ENCODE results near the gene HFM1.

DNA sequence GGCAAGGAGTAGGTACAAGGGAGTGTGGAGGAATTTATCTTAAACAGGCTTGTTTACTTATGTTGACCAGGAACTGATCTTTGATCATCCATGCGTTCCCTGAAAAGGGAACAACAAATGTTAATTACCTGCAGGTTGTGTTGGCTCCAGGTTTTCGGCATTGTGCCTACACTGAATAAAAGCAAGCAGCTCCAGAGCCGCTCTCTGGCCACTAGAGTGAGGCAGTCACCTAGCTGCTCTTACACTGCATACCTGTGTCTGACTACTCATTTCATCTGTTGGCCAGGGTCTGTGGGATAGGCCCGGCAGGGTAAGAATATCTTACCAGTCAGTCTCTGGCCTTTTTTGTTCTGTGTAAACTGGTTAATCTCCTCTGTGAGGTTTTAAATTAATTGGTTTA is 183.6 kb downstream of the HFM1 start:
- TF ChIP-seq, protein P1, sequence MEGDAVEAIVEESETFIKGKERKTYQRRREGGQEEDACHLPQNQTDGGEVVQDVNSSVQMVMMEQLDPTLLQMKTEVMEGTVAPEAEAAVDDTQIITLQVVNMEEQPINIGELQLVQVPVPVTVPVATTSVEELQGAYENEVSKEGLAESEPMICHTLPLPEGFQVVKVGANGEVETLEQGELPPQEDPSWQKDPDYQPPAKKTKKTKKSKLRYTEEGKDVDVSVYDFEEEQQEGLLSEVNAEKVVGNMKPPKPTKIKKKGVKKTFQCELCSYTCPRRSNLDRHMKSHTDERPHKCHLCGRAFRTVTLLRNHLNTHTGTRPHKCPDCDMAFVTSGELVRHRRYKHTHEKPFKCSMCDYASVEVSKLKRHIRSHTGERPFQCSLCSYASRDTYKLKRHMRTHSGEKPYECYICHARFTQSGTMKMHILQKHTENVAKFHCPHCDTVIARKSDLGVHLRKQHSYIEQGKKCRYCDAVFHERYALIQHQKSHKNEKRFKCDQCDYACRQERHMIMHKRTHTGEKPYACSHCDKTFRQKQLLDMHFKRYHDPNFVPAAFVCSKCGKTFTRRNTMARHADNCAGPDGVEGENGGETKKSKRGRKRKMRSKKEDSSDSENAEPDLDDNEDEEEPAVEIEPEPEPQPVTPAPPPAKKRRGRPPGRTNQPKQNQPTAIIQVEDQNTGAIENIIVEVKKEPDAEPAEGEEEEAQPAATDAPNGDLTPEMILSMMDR (conservative IDR thresholded peaks at IDR 0.05; ENCODE audit: low read length) = no peak
- TF ChIP-seq EZH2phosphoT487 (IDR thresholded peaks at IDR 0.05; ENCODE audit: borderline replicate concordance) = no peak

All from Loucy (cell line).